CD4-positive, alpha-beta T cell treated with Interleukin-10 for 1 hour (primary cell): ENCODE data around the gene ASIC5.
"Not testable (repeated sequence)": the region's sequence is repeated elsewhere in the genome, so short reads cannot be mapped to it uniquely, and the experiment has no call there.

Source experiments
- DNase-seq: peaks from one replicate; pipeline ENCODE4 v3.0.0-alpha.2; 2020

ASIC5 gene

GRCh38 chr4:155866177-155866576, at the start of gene ASIC5:
Gene ASIC5 (minus strand): TSS chr4:155866277. CDS start chr4:155866226, 51 bp downstream.
- DNase-seq, result no peak

DNA sequence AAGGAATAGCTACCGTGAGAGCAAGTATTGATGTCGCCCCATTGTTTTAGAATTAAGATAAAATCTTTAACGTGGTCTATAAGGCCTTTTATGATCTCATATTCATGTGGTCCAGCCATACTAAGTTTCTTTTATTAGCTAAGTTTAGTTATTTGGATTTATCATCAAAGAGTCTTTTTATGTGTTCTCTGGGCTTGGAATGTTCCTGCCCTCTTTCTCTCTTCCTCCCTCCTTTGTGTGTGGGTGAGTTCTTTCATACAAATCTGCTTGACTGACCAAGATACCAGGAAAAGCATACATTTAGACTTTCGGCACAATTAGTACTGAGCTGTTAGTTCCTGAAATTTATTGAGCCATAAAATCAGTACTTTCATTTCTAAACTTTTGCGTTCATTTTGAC, 48.7 kb upstream of the ASIC5 start:
- no peak for DNase-seq

DNA sequence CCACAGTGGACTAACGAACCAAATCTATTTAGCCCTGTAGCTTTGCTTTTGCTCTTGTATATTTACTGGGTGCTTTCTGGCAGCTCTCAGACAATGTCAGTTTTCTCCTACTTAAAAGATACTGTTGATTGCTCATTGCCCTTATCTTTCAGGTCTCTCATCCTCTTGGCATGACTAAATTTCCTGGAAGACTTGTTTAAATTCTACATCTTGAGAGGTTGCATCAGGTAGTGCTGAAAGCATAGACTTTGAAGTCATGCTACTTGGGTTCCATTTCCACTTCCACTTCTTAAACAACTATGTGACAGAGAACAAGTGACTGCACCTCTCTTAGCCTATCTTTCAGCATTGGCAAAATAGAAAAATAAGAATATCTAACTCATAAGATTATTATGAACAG, 45.8 kb upstream of the ASIC5 start:
- no peak for DNase-seq

DNA sequence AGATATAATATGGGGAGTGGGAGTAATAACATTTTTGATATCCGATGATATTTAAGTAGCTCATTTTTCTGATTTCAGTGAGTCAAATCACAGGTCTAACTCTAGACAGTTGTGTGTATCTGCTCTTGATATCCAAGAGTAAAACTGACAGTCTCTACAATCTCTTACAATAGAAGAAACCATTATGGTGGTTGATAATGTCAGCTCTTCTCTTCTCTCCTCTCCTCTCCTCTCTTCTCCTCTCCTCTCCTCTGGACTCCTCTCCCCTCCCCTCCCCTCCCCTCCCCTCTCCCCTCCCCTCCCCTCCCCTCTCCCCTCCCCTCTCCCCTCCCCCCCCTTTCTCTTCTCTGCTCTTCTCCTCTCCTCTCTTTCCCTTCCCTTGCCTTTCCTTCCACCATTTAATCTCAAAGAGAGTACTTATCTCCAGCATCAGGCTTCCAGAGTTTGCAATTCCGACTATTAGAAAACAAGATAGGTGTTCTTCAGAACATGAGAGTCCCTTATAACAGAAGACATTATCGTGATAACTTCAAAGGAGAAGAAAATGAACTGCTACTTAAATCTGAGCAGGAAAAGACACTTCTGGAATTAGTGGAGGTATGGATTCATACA, 43.6 kb upstream of the ASIC5 start:
- no peak for DNase-seq

DNA sequence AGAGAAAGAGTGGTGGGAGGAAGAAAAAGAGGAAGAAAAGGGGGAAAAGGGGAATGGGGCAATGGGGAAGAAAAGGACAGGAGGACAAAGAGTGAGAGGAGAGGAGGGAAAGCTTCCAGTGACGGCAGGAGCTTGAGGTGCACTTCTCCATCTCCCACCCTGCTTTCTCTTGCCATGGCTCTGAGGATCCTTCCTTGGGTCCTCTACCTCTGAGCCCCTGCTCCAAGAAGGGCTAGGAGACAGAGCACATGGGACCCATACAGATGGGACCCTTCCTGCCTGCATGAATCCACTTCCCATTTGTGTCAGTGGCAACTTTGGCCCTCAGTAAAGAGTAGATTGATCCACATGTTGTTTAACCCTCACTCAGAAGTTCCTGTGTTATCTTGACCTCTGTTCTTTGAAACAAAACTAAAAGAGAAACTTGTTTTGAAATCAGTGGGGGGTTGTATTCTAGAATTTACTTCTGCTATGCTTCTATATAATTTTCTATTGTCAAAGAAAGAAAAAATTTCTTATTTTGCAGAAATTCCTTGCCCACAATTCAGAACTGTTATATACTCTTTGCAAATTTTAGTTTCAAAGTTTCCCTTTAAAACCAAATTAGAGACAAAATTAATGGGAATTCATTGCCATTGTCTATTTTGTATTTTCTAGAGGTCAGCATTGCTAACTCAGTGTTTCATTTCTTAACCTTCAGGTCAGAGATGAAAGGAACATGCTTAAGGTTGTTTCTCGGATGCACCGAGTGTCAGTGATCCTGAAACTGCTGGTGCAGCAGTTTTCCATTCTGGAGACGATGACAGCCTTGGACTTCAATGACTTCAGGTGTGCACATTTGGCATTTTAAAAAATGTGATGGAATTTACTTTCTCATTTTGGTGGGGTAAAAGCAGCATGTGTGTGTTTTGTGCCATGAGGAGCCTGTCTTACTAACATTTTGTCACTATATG, 42.4 kb upstream of the ASIC5 start:
- DNase-seq, result no peak

DNA sequence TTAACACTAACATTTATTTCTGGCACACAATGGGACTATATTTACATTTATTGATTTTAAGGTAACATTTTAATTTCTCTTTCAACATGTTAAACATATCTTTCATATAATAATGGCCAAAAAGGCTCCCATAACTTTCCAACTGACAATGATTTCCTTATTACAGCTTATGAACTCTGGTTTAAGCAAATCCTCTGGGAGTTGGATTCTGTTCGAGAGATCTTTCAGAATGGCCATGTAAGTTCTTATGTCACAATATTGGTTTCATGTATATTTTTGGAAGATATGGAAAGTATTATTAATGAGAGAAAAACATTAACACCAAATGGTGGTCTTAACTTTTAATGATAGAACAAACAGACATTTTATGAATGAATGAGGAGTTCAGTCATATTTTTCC, 41.5 kb upstream of the ASIC5 start:
- no peak for DNase-seq

- no peak for DNase-seq
These were observed 40.6 kb upstream of the ASIC5 start for GRCh38 chr4:155906554-155907247.

- DNase-seq, result no peak
These were observed 38.3 kb upstream of the ASIC5 start for GRCh38 chr4:155904331-155904730.

GRCh38 chr4:155903453-155903852, 37.4 kb upstream of the ASIC5 start, which contains the start of gene TDO2:
Gene TDO2 (plus strand): TSS chr4:155903696. CDS start chr4:155903759, 63 bp downstream.
- DNase-seq, result no peak

DNA sequence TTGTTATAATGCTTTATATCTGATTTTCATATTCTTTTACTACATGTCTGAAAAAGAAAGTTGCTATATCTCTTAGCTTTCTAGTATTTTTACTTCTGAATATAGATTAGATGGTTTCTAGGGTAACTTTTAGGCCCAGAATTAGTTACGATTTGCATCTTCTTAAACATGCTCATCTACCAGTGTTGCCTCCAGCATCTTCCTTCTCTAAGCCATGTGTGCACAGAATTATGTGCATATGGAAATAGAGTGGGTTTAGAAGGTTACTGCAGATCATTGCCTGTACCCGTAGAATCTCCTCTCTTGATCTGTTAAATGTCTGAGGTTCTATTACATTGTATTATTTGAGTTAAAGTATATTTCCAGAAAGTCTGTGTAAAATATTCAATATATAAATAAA, 34.9 kb upstream of the ASIC5 start:
- DNase-seq, result no peak

DNA sequence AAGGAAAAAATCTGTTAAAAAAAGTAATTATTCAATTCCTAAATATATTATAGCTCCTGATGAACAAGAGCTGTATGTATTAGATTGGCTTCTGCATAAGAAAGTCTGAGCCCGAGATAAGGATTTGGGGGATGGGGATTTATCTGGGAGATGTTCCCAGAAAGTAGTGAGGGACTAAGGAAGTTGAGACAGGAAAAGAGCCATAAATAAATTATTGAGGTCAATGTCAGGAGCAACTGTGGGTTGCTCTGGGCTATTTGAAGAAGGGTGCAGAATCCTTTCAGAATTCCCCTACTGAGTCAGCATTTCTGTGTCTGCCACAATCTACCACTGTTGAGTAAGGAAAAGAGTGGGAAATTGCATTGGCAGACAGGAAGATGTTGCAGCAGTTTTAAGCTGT, 34.3 kb upstream of the ASIC5 start:
- no peak for DNase-seq

- no peak for DNase-seq
These were observed 33.8 kb upstream of the ASIC5 start for GRCh38 chr4:155899891-155900290.

- DNase-seq, result not testable (repeated sequence)
These were observed 32.3 kb upstream of the ASIC5 start for GRCh38 chr4:155898371-155898770.

GRCh38 chr4:155891058-155891457, 25.0 kb upstream of the ASIC5 start:
- DNase-seq, result no peak

GRCh38 chr4:155889946-155890345, 23.9 kb upstream of the ASIC5 start:
- DNase-seq, result no peak

DNA sequence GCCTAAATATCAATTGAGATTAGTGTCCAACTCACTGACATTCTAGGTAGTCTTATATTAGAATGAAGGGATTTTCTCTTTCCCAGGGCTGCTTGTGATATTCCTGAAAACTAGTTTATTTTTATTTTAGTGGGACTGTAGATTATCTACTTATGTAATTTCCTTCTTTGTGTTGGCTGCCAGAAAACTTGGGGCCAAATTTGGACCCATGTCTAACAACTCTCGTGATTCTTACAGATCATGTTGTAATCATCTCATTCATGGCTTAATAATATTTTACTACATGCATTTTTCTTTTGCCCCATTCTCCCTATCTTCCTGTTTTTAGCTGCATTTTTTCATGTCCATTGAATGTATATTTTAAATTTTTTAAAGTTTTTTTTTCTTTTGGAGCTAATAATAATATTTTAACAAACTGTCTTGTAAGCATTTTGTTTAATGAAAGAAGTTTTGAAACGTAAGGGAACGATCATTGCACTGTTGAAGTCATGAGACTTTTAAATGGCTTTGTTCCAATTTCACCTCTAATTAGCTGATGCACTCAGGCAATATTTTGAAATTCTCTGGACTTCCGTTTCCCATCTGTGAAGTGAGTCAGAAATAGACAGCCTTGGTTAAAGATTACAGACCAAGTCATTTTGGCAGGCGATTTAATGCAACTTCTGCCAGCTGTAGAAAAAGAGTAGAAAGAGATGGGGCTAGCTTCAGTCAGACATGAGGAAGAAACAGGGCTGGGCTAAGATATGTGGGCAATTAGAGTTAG, 23.1 kb upstream of the ASIC5 start:
- no peak for DNase-seq

DNA sequence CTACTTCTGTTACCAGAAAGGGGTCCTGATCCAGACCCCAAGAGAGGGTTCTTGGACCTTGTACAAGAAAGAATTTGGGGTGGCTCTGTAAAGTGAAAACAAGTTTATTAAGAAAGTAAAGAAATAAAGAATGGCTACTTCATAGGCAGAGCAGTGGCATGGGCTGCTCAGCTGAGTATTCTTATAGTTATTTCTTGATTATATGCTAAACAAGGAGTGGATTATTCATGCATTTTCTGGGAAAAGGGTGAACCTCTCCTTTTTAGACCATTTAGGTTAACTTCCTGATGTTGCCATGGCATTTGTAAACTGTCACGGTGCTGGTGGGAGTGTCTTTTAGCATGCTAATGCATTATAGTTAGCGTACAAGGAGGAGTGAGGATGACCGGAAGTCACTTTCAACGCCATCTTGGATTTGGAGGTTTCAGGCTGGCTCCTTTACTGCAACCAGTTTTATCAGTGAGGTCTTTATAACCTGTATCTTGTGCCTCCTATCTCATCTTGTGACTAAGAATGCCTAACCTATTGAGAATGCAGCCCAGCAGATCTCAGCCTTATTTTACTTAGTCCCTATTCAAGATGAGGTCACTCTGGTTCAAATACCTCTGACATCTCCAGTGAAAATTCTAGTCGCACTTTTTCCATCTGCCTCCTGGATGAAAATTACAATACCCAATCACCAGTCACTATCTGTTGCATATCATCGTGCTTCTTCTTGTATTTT, 21.9 kb upstream of the ASIC5 start:
- DNase-seq, result no peak

GRCh38 chr4:155887045-155887444, 21.0 kb upstream of the ASIC5 start:
- DNase-seq, result no peak

DNA sequence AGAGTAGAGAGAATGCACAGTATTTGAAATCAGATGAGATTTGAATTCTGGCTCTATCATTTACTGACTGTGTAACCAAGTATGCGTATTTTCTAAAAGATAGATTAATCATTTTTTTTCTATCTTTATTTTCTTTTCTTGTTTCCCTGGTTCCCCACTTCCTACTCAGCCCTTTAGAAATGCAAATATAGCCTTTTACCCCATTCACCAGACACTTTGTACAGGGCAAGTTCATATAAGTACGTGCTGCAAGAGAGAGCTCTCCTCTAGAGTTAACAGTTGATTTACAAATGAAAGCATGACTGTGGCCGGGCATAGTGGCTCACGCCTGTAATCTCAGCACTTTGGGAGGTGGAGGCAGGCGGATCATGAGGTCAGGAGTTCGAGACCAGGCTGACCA, 19.6 kb upstream of the ASIC5 start:
- no peak for DNase-seq

GRCh38 chr4:155883895-155884294, 17.8 kb upstream of the ASIC5 start:
- no peak for DNase-seq

DNA sequence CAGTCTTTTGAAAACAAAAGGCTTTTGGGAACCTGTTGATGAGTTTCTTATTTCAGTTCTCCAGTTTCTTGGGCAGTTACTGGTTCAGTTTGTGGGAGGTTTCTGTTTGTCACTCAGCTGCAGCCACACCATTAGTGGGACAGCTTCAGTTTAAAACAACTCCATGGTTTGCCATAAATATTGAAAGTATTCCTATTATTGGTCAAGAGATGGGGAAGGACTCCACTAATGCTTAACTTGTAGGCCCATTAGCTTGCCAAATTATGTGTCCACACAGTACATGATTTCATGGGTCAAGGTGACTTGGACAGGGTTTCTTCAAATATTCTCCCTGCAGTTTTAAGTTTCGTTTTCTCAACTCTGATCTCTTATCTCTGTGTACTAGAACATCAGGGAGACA, 15.5 kb upstream of the ASIC5 start:
- DNase-seq, result no peak

- no peak for DNase-seq
These were observed 13.7 kb upstream of the ASIC5 start for GRCh38 chr4:155879767-155880166.
